Mammary epithelial cell (primary cell): ENCODE data around the gene MRPS31.

Experiments
- EZH2 ChIP-seq: IDR thresholded peaks from 2 replicates; pipeline ENCODE4 v1.6.1; 2012; ENCODE audit warnings: low read length, inconsistent platforms, borderline replicate concordance
- TF ChIP-seq, protein P1 (sequence below), 2 donors: IDR thresholded peaks in 1 of 2; conservative IDR thresholded peaks in 1 of 2; 2 replicates each; pipeline ENCODE4 v1.5.1; 2011 to 2012; ENCODE audit warnings: inconsistent platforms in 2 of 2, low read length in 2 of 2, mild to moderate bottlenecking in 2 of 2, control low read depth in 1 of 2, low read depth in 1 of 2; ENCODE audit not compliant: insufficient read depth in 1 of 2; ENCODE audit errors: extremely low read depth in 1 of 2

DNA sequence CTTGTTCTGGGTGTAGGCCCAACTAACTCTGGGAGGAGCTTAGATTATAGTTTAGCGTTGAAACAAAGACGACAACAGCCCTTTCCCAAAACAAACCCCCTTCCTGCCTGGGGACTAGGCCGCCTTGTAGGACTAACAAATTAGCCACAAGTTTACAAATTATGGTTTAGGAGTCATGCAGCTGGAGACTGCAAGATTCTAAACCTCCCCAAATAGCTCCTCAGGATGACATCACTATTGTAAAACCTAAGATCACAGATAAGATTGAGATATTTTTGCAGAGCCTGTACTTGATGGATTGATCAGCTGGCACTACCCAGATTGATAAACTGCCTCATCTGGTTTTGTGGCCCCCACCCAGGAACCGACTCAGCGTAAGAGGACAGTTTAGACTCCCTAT, 16.1 kb upstream of the MRPS31 start:
- TF ChIP-seq, protein P1, sequence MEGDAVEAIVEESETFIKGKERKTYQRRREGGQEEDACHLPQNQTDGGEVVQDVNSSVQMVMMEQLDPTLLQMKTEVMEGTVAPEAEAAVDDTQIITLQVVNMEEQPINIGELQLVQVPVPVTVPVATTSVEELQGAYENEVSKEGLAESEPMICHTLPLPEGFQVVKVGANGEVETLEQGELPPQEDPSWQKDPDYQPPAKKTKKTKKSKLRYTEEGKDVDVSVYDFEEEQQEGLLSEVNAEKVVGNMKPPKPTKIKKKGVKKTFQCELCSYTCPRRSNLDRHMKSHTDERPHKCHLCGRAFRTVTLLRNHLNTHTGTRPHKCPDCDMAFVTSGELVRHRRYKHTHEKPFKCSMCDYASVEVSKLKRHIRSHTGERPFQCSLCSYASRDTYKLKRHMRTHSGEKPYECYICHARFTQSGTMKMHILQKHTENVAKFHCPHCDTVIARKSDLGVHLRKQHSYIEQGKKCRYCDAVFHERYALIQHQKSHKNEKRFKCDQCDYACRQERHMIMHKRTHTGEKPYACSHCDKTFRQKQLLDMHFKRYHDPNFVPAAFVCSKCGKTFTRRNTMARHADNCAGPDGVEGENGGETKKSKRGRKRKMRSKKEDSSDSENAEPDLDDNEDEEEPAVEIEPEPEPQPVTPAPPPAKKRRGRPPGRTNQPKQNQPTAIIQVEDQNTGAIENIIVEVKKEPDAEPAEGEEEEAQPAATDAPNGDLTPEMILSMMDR (conservative IDR thresholded peaks at IDR 0.05 in 1 of 2, IDR thresholded peaks at IDR 0.05 in 1 of 2; ENCODE audit: extremely low read depth in 1 of 2, insufficient read depth in 1 of 2, low read depth in 1 of 2, low read length in 2 of 2), result no peak
- TF ChIP-seq EZH2, result no peak
